Measurements from ENCODE around the gene MDH2. TPM values are rescaled to one million over a fixed set of nuclear protein-coding genes. Genes with fewer than 3 reads are reported as not detected.

The MDH2 gene
- total RNA-seq, 4 donors from 2014 or later: 24.3 to 88.4 (median 30.0) TPM

DNA sequence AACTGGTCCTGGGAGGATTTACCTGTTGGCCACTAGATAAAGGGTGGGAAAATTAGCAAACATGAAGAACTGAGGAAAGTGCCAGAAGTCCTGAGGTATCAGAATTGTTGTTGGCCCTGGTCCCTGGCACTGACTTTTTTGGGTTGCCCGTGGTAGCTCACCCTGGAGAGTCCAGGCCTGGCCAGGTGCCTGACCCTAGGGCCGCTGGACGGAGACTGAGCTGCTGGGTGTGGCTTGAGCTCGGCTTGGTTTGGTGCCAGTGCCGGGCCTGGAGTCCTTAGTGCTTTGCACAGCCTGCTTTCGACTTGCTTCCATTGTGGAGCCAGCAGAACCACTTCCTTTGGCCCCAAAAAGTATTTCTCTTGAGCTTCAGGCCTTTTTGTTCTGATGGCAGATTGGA, 12.9 kb downstream of the MDH2 start:
- H3K4me1 ChIP-seq: no peaks in the 10 kb centered on the region
- H3K4me3 ChIP-seq: no peak overlapping the region
- no peak for DNase-seq
- intact Hi-C loops (cut with DNase I; ENCODE audit: low total_unique reads): no loop called here
- no peaks in the 10 kb centered on the region for H3K9me3 ChIP-seq
- H3K36me3 ChIP-seq: no peaks in the 10 kb centered on the region
- H3K27ac ChIP-seq: no peak overlapping the region
- TF ChIP-seq, protein P1, sequence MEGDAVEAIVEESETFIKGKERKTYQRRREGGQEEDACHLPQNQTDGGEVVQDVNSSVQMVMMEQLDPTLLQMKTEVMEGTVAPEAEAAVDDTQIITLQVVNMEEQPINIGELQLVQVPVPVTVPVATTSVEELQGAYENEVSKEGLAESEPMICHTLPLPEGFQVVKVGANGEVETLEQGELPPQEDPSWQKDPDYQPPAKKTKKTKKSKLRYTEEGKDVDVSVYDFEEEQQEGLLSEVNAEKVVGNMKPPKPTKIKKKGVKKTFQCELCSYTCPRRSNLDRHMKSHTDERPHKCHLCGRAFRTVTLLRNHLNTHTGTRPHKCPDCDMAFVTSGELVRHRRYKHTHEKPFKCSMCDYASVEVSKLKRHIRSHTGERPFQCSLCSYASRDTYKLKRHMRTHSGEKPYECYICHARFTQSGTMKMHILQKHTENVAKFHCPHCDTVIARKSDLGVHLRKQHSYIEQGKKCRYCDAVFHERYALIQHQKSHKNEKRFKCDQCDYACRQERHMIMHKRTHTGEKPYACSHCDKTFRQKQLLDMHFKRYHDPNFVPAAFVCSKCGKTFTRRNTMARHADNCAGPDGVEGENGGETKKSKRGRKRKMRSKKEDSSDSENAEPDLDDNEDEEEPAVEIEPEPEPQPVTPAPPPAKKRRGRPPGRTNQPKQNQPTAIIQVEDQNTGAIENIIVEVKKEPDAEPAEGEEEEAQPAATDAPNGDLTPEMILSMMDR (IDR thresholded peaks at IDR 0.05): no peak
- no peak for TF ChIP-seq POLR2A (IDR thresholded peaks at IDR 0.05)
- H3K27me3 ChIP-seq: no peaks in the 10 kb centered on the region

DNA sequence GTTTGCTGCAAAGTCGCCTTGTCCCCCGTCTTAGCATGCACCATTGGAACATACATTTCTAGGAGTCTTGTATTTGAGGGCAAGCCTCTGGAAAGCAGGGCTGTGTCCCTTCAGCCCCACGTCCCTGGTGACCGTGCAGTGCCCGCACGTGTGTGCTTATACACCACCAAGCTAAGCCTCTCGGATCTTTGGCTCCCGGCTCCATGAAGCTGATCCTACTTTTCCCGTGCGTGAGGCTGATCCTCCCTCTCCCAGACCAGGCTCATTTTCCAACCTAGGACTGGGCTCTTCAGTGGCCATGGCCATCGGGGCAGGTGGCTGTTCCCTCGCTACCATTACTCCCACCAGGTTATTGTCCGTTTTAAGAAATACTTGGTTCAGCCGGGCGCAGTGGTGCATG, 14.3 kb downstream of the MDH2 start:
- Histone ChIP-seq H3K27ac (no peak overlapping the region), H3K9me3 (no peaks in the 10 kb centered on the region)

DNA sequence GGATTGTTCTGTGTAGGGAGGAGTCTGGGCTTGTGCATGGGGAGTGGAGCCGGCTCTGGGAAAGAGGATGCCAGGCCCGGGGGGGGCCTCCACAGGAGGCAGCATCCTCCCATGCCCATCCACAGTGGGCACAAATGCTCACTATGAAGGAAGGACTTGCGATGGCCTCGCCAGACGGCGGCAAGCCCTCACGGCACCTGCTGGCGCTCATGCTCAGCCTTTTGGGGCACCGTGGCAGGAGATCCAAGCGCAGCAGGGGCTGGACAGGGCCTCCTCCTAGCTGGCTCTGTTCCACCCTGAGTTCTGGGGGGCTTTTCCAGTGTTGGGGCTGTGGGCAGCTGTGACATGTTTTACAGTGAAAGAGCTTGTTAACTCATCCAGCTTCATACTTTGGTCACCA, 15.2 kb downstream of the MDH2 start:
- Histone ChIP-seq H3K4me1 (no peaks in the 10 kb centered on the region), H3K36me3 (no peaks in the 10 kb centered on the region), H3K27me3 (no peaks in the 10 kb centered on the region), H3K27ac (no peak overlapping the region), H3K9me3 (no peaks in the 10 kb centered on the region), H3K4me3 (no peak overlapping the region)
- no peak for DNase-seq
- no peak for TF ChIP-seq POLR2A (IDR thresholded peaks at IDR 0.05)
- TF ChIP-seq, protein P1 (IDR thresholded peaks at IDR 0.05): no peak
- intact Hi-C loops (cut with DNase I; ENCODE audit: low total_unique reads): no loop called here

More for the DNA sequence above, 14.3 kb downstream of the MDH2 start:
- Histone ChIP-seq H3K27me3 (no peaks in the 10 kb centered on the region), H3K4me1 (no peaks in the 10 kb centered on the region), H3K36me3 (no peaks in the 10 kb centered on the region), H3K4me3 (no peak overlapping the region)
- TF ChIP-seq, protein P1 (IDR thresholded peaks at IDR 0.05): no peak
- no peak for TF ChIP-seq POLR2A (IDR thresholded peaks at IDR 0.05)
- DNase-seq: no peak
- intact Hi-C loops (cut with DNase I; ENCODE audit: low total_unique reads): no loop called here

DNA sequence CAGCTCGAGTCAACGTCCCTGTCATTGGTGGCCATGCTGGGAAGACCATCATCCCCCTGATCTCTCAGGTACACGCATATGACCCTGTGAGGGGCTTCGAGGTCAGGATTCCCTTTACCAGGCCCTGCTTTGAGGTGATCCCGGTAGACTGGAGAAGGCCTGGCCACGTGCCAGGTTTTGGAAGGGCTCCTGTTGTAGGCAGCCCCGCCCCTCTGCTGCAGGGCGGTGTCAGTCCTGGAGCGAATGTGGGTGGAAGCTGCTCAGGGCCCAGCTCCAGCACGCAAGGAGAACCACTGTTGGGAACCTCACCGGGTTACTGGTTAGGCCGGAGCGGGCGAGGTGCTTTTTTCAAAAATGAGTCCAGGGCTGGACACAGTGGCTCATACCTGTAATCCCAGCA, 15.6 kb downstream of the MDH2 start:
- no peak for DNase-seq
- H3K4me3 ChIP-seq: no peak overlapping the region
- H3K27me3 ChIP-seq: no peaks in the 10 kb centered on the region
- H3K4me1 ChIP-seq: no peaks in the 10 kb centered on the region
- intact Hi-C loops (cut with DNase I; ENCODE audit: low total_unique reads): no loop called here
- H3K36me3 ChIP-seq: no peaks in the 10 kb centered on the region
- TF ChIP-seq, protein P1 (IDR thresholded peaks at IDR 0.05): no peak
- no peak for TF ChIP-seq POLR2A (IDR thresholded peaks at IDR 0.05)
- no peak overlapping the region for H3K27ac ChIP-seq
- no peaks in the 10 kb centered on the region for H3K9me3 ChIP-seq

DNA sequence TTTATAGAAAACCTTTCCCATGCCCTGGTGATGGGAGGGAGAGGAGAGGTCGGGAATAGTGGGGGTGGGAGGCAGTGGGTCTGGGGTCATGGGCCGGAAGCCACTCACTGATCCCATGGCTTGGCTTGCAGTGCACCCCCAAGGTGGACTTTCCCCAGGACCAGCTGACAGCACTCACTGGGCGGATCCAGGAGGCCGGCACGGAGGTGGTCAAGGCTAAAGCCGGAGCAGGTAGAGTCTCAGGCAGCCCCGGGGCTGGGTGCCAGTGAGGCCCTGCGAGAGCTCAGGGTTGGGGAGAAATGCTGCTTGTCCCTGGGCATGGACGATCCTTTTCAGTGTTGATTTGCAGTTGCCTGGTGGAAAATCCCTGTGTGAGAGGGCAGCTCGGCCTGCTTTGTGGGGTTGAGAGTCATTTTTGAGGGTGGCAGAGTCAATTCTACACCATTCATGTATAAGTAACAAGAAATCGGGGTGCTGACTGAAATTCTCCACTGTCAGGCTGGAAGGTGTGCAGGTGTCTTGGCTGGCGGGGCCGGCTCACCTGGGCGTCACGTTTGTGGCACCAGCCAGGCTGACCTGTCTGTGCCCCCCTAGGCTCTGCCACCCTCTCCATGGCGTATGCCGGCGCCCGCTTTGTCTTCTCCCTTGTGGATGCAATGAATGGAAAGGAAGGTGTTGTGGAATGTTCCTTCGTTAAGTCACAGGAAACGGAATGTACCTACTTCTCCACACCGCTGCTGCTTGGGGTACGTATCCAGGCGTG, 16.5 kb downstream of the MDH2 start:
- H3K36me3 ChIP-seq: no peaks in the 10 kb centered on the region
- H3K9me3 ChIP-seq: no peaks in the 10 kb centered on the region
- H3K4me1 ChIP-seq: no peaks in the 10 kb centered on the region
- no peak for TF ChIP-seq POLR2A (IDR thresholded peaks at IDR 0.05)
- TF ChIP-seq, protein P1 (IDR thresholded peaks at IDR 0.05): no peak
- no peaks in the 10 kb centered on the region for H3K27me3 ChIP-seq
- no peak overlapping the region for H3K27ac ChIP-seq
- intact Hi-C loops (cut with DNase I; ENCODE audit: low total_unique reads): no loop called here
- H3K4me3 ChIP-seq: no peak overlapping the region
- DNase-seq: no peak
